H9 (cell line): ENCODE measurements around the gene FAF1. TPM values are rescaled to one million over a fixed set of nuclear protein-coding genes. Genes with fewer than 3 reads are reported as not detected.

Experiments used
- DNase-seq: peaks from one replicate; pipeline ENCODE4 v3.0.0-alpha.2; 2017
- H2AFZ ChIP-seq: one replicate; pipeline ENCODE4 v1.6.1; 2013; ENCODE audit warnings: mild to moderate bottlenecking, low read length, control low read depth, moderate library complexity
- H2AK5ac ChIP-seq: 2 replicates; pipeline ENCODE4 v1.6.1; 2013; ENCODE audit warnings: low read length, control low read depth, mixed read lengths; ENCODE audit not compliant: insufficient read length
- H2BK120ac ChIP-seq: one replicate; pipeline ENCODE4 v1.6.1; 2013; ENCODE audit warnings: low read depth, mild to moderate bottlenecking, low read length, control low read depth, inconsistent platforms; ENCODE audit not compliant: poor library complexity, severe bottlenecking
- H2BK12ac ChIP-seq: 2 replicates; pipeline ENCODE4 v1.6.1; 2013; ENCODE audit warnings: low read length, control low read depth, mixed read lengths, low read depth; ENCODE audit not compliant: insufficient read length
- H2BK15ac ChIP-seq: 2 replicates; pipeline ENCODE4 v1.6.1; 2013; ENCODE audit warnings: low read depth, low read length, control low read depth
- H2BK20ac ChIP-seq: one replicate; pipeline ENCODE4 v1.6.1; 2013; ENCODE audit warnings: low read depth, mild to moderate bottlenecking, low read length, control low read depth, inconsistent platforms; ENCODE audit not compliant: poor library complexity, severe bottlenecking
- H2BK5ac ChIP-seq: 2 replicates; pipeline ENCODE4 v1.6.1; 2013; ENCODE audit warnings: low read length, control low read depth, mixed read lengths; ENCODE audit not compliant: insufficient read length
- H3K14ac ChIP-seq: 2 replicates; pipeline ENCODE4 v1.6.1; 2013; ENCODE audit warnings: low read length, control low read depth; ENCODE audit not compliant: insufficient read depth
- H3K18ac ChIP-seq: 2 replicates; pipeline ENCODE4 v1.6.1; 2013; ENCODE audit warnings: low read depth, mild to moderate bottlenecking, mixed read lengths, low read length, control low read depth; ENCODE audit not compliant: insufficient read length
- H3K23ac ChIP-seq: 2 replicates; pipeline ENCODE4 v1.6.1; 2013; ENCODE audit warnings: low read length, control low read depth, mixed read lengths, low read depth; ENCODE audit not compliant: insufficient read length
- H3K23me2 ChIP-seq: 2 replicates; pipeline ENCODE4 v1.6.1; 2013; ENCODE audit warnings: low read depth, mild to moderate bottlenecking, mixed read lengths, low read length, control low read depth; ENCODE audit not compliant: insufficient read length, poor library complexity, severe bottlenecking
- H3K27ac ChIP-seq: 2 replicates; pipeline ENCODE4 v1.5.1; 2013; ENCODE audit warnings: low read length, control low read depth, mixed read lengths, low read depth; ENCODE audit not compliant: insufficient read length
- H3K27me3 ChIP-seq: 2 replicates; pipeline ENCODE4 v1.6.1; 2013; ENCODE audit warnings: low read length, control low read depth, inconsistent platforms; ENCODE audit not compliant: insufficient read depth
- H3K4ac ChIP-seq: 2 replicates; pipeline ENCODE4 v1.6.1; 2013; ENCODE audit warnings: low read depth, mild to moderate bottlenecking, control low read depth, inconsistent platforms, low read length, moderate library complexity
- H3K4me1 ChIP-seq: 2 replicates; pipeline ENCODE4 v1.6.1; 2013; ENCODE audit warnings: low read length, control low read depth, inconsistent platforms; ENCODE audit not compliant: insufficient read depth
- H3K4me2 ChIP-seq: 2 replicates; pipeline ENCODE4 v1.6.1; 2013; ENCODE audit warnings: low read length, control low read depth, mixed read lengths; ENCODE audit not compliant: insufficient read length, insufficient read depth
- H3K56ac ChIP-seq: 2 replicates; pipeline ENCODE4 v1.6.1; 2013; ENCODE audit warnings: low read depth, mild to moderate bottlenecking, mixed read lengths, low read length, control low read depth; ENCODE audit not compliant: insufficient read length
- H3K79me1 ChIP-seq: 2 replicates; pipeline ENCODE4 v1.6.1; 2013; ENCODE audit warnings: low read depth, mild to moderate bottlenecking, moderate library complexity, low read length, control low read depth, inconsistent platforms; ENCODE audit not compliant: insufficient read depth, poor library complexity, severe bottlenecking
- H3K79me2 ChIP-seq: 2 replicates; pipeline ENCODE4 v1.6.1; 2013; ENCODE audit warnings: low read length, control low read depth, inconsistent platforms; ENCODE audit not compliant: insufficient read depth
- H3K9ac ChIP-seq: 2 replicates; pipeline ENCODE4 v1.6.1; 2013; ENCODE audit warnings: low read length, control low read depth, mixed read lengths; ENCODE audit not compliant: insufficient read length; ENCODE audit errors: extremely low read depth
- H3K9me3 ChIP-seq: one replicate; pipeline ENCODE4 v1.6.1; 2013; ENCODE audit warnings: low read depth, low read length, inconsistent platforms; ENCODE audit not compliant: control insufficient read depth
- H3T11ph ChIP-seq: one replicate; pipeline ENCODE4 v1.6.1; 2013; ENCODE audit warnings: mild to moderate bottlenecking, low read length, control low read depth, inconsistent platforms
- H4K20me1 ChIP-seq: one replicate; pipeline ENCODE4 v1.6.1; 2013; ENCODE audit not compliant: control insufficient read depth, insufficient read length, insufficient read depth
- H4K5ac ChIP-seq: 2 replicates; pipeline ENCODE4 v1.6.1; 2013; ENCODE audit warnings: low read depth, mild to moderate bottlenecking, mixed read lengths, low read length, control low read depth; ENCODE audit not compliant: insufficient read length
- H4K8ac ChIP-seq: replicated peaks from 2 replicates; pipeline ENCODE4 v1.6.1; 2013; ENCODE audit warnings: low read length, control low read depth, mixed read lengths, low read depth; ENCODE audit not compliant: insufficient read length
- H4K91ac ChIP-seq: 2 replicates; pipeline ENCODE4 v1.6.1; 2013; ENCODE audit warnings: low read depth, mild to moderate bottlenecking, moderate library complexity, mixed read lengths, low read length, control low read depth; ENCODE audit not compliant: insufficient read length
- H3K27ac Mint-ChIP-seq, 3 experiments: 2 replicates in 2 of 3; 3 replicates in 1 of 3; pipeline ENCODE4 v1.8.0; 2020 to 2021; ENCODE audit warnings: mixed read lengths in 3 of 3, mild to moderate bottlenecking in 1 of 3, moderate library complexity in 1 of 3
- H3K27me3 Mint-ChIP-seq: 2 replicates; pipeline ENCODE4 v1.8.0; 2021; ENCODE audit warnings: low read depth, mild to moderate bottlenecking, moderate library complexity, mixed read lengths
- H3K36me3 Mint-ChIP-seq, 3 experiments: 2 replicates in 2 of 3; 3 replicates in 1 of 3; pipeline ENCODE4 v1.8.0; 2020 to 2021; ENCODE audit warnings: low read depth in 3 of 3, mixed read lengths in 3 of 3; ENCODE audit not compliant: insufficient read depth in 1 of 3
- H3K4me1 Mint-ChIP-seq, 2 experiments: 2 replicates each; pipeline ENCODE4 v1.8.0; 2020; ENCODE audit warnings: mixed read lengths in 2 of 2
- H3K4me3 Mint-ChIP-seq, 2 experiments: 2 replicates in 1 of 2; 3 replicates in 1 of 2; pipeline ENCODE4 v1.8.0; 2020 to 2021; ENCODE audit warnings: mild to moderate bottlenecking in 2 of 2, mixed read lengths in 2 of 2, moderate library complexity in 1 of 2
- H3K9me3 Mint-ChIP-seq, 2 experiments: 2 replicates in 1 of 2; 3 replicates in 1 of 2; pipeline ENCODE4 v1.8.0; 2020; ENCODE audit warnings: mild to moderate bottlenecking in 2 of 2, mixed read lengths in 2 of 2, moderate library complexity in 1 of 2
- WGBS: extraction: QIAGEN DNeasy Blood & Tissue Kit; methylation state at CpG from one replicate; pipeline ENCODE4 v1.1.7; 2013; ENCODE audit warnings: missing lambda C conversion rate, low lambda C conversion rate, mixed read lengths; ENCODE audit not compliant: insufficient read length; ENCODE audit errors: extremely low coverage; 5-methylcytosine and 5-hydroxymethylcytosine counted together
- total RNA-seq: library from RNA; stranded (reverse); gene quantifications from 2 replicates; pipeline ENCODE4 v1.2.1, GENCODE V29; 2021
- TF ChIP-seq, protein P1 (sequence below): fragments of 200-600 bp; sonication (generic); conservative IDR thresholded peaks from 3 replicates; pipeline ENCODE4 v1.8.0; 2021; ENCODE audit warnings: antibody characterized with exemption, mild to moderate bottlenecking

The FAF1 gene
- total RNA-seq, 1 experiment from 2014 or later, result 60.8 TPM

DNA sequence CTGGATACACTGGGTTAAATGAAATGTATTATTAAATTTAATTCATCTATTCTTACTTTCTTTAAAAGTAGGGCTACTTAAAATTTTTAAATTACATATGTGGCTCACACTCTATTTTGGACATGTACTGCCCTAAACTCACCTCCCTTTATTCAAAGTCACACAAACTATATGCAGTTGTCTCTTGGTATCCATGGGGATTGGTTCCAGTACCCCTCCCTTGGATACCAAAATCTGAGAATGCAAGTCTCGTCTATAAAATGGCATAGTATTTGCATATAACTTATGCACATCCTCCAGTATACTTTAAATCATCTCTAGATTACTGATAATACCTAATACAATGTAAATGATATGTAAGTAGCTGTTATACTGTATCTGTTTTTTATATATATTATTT is 57.6 kb downstream of the FAF1 start:
- no peak overlapping the region for H3K27ac Mint-ChIP-seq
- Histone ChIP-seq H2BK5ac (no peak overlapping the region), H3K4me2 (no peak overlapping the region), H3K23ac (no peak overlapping the region), H3K79me2 (no peaks in the 10 kb centered on the region; the same call in 1 of the 2 replicates), H4K20me1 (no peaks in the 10 kb centered on the region), H3K9ac (no peak overlapping the region), H4K5ac (no peak overlapping the region), H2BK12ac (no peak overlapping the region), H3K4ac (no peak overlapping the region), H4K8ac (no peak overlapping the region), H3K23me2 (no peaks in the 10 kb centered on the region), H3K14ac (no peak overlapping the region), H2BK20ac (no peak overlapping the region), H4K91ac (no peak overlapping the region), H3T11ph (no peak overlapping the region), H3K27ac (no peak overlapping the region), H3K79me1 (no peaks in the 10 kb centered on the region), H3K27me3 (no peaks in the 10 kb centered on the region), H2BK120ac (no peak overlapping the region), H2BK15ac (no peak overlapping the region), H3K18ac (no peak overlapping the region), H3K9me3 (no peaks in the 10 kb centered on the region), H3K4me1 (no peaks in the 10 kb centered on the region), H2AK5ac (no peak overlapping the region), H2AFZ (no peak overlapping the region), H3K56ac (no peak overlapping the region)
- H3K36me3 Mint-ChIP-seq, result no peaks in the 10 kb centered on the region
- peaks cover 2% of the 10 kb centered on the region; the same call in 1 of the 2 replicates for H3K27me3 Mint-ChIP-seq
- WGBS, result no CpG with 5 or more reads among the region's 1 CpG
- TF ChIP-seq, protein P1, sequence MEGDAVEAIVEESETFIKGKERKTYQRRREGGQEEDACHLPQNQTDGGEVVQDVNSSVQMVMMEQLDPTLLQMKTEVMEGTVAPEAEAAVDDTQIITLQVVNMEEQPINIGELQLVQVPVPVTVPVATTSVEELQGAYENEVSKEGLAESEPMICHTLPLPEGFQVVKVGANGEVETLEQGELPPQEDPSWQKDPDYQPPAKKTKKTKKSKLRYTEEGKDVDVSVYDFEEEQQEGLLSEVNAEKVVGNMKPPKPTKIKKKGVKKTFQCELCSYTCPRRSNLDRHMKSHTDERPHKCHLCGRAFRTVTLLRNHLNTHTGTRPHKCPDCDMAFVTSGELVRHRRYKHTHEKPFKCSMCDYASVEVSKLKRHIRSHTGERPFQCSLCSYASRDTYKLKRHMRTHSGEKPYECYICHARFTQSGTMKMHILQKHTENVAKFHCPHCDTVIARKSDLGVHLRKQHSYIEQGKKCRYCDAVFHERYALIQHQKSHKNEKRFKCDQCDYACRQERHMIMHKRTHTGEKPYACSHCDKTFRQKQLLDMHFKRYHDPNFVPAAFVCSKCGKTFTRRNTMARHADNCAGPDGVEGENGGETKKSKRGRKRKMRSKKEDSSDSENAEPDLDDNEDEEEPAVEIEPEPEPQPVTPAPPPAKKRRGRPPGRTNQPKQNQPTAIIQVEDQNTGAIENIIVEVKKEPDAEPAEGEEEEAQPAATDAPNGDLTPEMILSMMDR, result no peak
- H3K4me3 Mint-ChIP-seq, result no peak overlapping the region
- peaks cover 9 to 14% of the 10 kb centered on the region in 2 experiments; a peak in 4 of 5 replicates for H3K9me3 Mint-ChIP-seq
- no peaks in the 10 kb centered on the region for H3K4me1 Mint-ChIP-seq
- no peak for DNase-seq
